ENCODE measurements around the gene BARHL1.

DNA sequence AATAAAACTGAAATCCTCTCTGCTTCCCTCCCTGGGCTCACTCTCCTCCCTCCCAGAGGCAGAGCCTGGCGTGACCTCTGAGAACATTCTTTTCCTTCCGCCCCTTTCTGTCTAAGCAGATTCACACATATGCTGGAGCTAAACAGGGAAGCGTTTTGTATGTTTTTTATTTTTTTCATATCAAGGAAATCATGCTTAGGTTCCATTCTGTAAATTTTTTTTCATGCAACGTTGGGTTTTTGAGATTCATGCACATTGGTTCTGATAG lies 20.2 kb upstream of the BARHL1 start:
- TF ChIP-seq, protein P1, sequence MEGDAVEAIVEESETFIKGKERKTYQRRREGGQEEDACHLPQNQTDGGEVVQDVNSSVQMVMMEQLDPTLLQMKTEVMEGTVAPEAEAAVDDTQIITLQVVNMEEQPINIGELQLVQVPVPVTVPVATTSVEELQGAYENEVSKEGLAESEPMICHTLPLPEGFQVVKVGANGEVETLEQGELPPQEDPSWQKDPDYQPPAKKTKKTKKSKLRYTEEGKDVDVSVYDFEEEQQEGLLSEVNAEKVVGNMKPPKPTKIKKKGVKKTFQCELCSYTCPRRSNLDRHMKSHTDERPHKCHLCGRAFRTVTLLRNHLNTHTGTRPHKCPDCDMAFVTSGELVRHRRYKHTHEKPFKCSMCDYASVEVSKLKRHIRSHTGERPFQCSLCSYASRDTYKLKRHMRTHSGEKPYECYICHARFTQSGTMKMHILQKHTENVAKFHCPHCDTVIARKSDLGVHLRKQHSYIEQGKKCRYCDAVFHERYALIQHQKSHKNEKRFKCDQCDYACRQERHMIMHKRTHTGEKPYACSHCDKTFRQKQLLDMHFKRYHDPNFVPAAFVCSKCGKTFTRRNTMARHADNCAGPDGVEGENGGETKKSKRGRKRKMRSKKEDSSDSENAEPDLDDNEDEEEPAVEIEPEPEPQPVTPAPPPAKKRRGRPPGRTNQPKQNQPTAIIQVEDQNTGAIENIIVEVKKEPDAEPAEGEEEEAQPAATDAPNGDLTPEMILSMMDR (IDR thresholded peaks at IDR 0.05; ENCODE audit: low read depth, low read length, poor library complexity, severe bottlenecking) = no peak
- no peak for TF ChIP-seq EZH2phosphoT487 (IDR thresholded peaks at IDR 0.05; ENCODE audit: borderline replicate concordance, low read length)

Data from DOHH2 (cell line).